ENCODE data around the gene HAVCR2.

Gene HAVCR2

DNA sequence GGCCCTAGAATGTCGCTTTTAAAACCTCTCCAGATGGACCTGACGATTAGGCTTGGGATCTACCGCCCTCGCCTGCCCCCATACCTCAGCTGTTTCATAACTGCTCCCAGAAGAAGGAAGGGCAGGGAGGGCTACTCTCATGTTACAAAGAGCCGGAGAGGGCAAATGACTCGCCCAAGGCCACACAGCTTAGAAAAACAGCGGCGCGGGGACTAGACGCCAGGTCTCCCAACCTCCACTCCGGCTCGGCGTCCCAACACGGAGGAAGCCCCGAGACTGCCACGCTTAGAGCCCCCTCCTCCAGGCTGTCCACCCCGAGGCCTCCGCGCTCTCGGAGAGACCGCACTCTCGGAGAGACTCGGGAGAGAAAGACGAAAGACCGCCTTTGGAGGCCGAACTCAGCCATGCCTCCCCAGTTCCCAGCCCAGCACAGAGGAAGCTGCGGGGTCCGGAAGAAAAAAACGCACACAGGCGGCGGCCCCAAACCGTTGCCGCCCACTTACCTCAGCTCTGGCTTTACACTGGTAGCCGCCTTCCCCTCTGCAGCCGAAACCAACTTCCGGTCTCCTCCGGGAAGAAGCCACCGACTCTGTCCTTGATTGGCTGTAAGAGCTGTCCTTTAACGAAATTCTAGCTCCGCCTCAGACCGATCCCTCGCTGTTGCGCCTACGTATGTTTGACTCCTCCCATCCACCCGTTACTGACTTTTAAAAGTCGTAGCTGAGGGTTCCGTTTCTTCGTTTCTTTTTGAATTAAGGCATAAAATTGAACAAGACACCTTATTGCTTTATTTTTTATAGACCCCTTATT is 33.7 kb upstream of the HAVCR2 start, which contains the start of gene MED7 (continued):
- TF ChIP-seq ZNF624 (tag by site-specific recombination; IDR thresholded peaks at IDR 0.05) (no peak), ZNF514 (tag by site-specific recombination; IDR thresholded peaks at IDR 0.05) (no peak), ZSCAN30 (tag by site-specific recombination; IDR thresholded peaks at IDR 0.05) (no peak; the same call in 1 of the 2 replicates), ZNF292 (tag by site-specific recombination; IDR thresholded peaks at IDR 0.05; ENCODE audit: borderline replicate concordance, low read depth) (no peak), ZNF449 (tag by site-specific recombination; IDR thresholded peaks at IDR 0.05) (no peak), BCL6B (tag by site-specific recombination; IDR thresholded peaks at IDR 0.05) (no peak), ZNF391 (tag by site-specific recombination; IDR thresholded peaks at IDR 0.05; ENCODE audit: borderline replicate concordance, low read depth) (no peak), ELK4 (IDR thresholded peaks at IDR 0.05; ENCODE audit: borderline replicate concordance, low read depth, low read length) (no peak), ZSCAN16 (tag by site-specific recombination; IDR thresholded peaks at IDR 0.05) (no peak), SP3 (tag by site-specific recombination; IDR thresholded peaks at IDR 0.05) (peak; percentile 89), ZNF138 (tag by site-specific recombination; IDR thresholded peaks at IDR 0.05; ENCODE audit: borderline replicate concordance) (no peak), ZNF184 (tag by site-specific recombination; IDR thresholded peaks at IDR 0.05) (no peak), SCRT1 (tag by site-specific recombination; IDR thresholded peaks at IDR 0.05; ENCODE audit: borderline replicate concordance) (no peak), REST (tag by site-specific recombination; IDR thresholded peaks at IDR 0.05) (no peak), ZNF692 (tag by site-specific recombination; IDR thresholded peaks at IDR 0.05) (no peak; the same call in 1 of the 2 replicates), TCF7L2 (IDR thresholded peaks at IDR 0.05; ENCODE audit: borderline replicate concordance, low read depth, low read length) (no peak), ZNF658 (tag by site-specific recombination; IDR thresholded peaks at IDR 0.05) (no peak), ZBTB21 (tag by site-specific recombination; IDR thresholded peaks at IDR 0.05) (no peak), ZBTB8A (tag by site-specific recombination; IDR thresholded peaks at IDR 0.05) (0 out of 2 replicates have a peak, but pooled peaks have one; percentile 6), SP7 (tag by site-specific recombination; IDR thresholded peaks at IDR 0.05) (no peak), ZNF133 (tag by site-specific recombination; IDR thresholded peaks at IDR 0.05) (no peak), MZF1 (tag by site-specific recombination; IDR thresholded peaks at IDR 0.05; ENCODE audit: borderline replicate concordance) (no peak), ZNF792 (tag by site-specific recombination; IDR thresholded peaks at IDR 0.05) (no peak), ZNF18 (tag by site-specific recombination; IDR thresholded peaks at IDR 0.05) (no peak)
- TF ChIP-seq, protein P1, sequence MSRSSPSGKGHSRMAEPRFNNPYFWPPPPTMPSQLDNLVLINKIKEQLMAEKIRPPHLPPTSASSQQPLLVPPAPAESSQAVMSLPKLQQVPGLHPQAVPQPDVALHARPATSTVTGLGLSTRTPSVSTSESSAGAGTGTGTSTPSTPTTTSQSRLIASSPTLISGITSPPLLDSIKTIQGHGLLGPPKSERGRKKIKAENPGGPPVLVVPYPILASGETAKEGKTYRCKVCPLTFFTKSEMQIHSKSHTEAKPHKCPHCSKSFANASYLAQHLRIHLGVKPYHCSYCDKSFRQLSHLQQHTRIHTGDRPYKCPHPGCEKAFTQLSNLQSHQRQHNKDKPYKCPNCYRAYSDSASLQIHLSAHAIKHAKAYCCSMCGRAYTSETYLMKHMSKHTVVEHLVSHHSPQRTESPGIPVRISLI (tag by site-specific recombination; IDR thresholded peaks at IDR 0.05), result peak; percentile 70; the same call in 1 of the 2 replicates
- TF ChIP-seq, protein P2, sequence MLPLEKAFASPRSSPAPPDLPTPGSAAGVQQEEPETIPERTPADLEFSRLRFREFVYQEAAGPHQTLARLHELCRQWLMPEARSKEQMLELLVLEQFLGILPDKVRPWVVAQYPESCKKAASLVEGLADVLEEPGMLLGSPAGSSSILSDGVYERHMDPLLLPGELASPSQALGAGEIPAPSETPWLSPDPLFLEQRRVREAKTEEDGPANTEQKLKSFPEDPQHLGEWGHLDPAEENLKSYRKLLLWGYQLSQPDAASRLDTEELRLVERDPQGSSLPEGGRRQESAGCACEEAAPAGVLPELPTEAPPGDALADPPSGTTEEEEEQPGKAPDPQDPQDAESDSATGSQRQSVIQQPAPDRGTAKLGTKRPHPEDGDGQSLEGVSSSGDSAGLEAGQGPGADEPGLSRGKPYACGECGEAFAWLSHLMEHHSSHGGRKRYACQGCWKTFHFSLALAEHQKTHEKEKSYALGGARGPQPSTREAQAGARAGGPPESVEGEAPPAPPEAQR (tag by site-specific recombination; IDR thresholded peaks at IDR 0.05), result no peak

Data from HEK293 (cell line).